Measurements from ENCODE around the gene ACTL10. TPM values are rescaled to one million over a fixed set of nuclear protein-coding genes. Genes with fewer than 3 reads are reported as not detected.
"Not testable (repeated sequence)": the region's sequence is repeated elsewhere in the genome, so short reads cannot be mapped to it uniquely, and the experiment has no call there.

ACTL10 gene
- total RNA-seq, 4 donors from 2014 or later: 0.54 to 2.7 (median 2.1) TPM

DNA sequence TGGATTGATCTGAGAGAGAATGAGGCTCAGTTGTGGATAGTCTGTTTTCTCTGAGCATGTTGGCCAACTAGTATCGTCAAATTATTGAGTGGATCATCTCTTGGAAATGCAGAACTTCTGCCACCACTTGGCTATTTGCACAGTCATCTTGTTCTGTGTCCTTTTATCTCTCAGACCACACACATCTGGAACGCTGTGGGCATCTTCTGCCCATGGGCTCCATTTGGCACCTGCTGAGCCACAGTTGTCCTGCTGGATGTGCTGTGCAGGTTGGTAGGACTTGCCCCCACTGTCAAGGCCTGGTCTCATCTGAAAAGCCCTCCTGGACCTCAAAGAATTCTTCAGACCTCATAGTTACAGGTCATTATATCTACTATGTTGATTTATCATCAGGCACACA lies 21.3 kb upstream of the ACTL10 start:
- H3K36me3 ChIP-seq: peaks cover 0 to 57% of the 10 kb centered on the region in 2 donors
- no peak for ATAC-seq
- no peaks in the 10 kb centered on the region for H3K27me3 ChIP-seq
- H3K27ac ChIP-seq: no peak overlapping the region
- no peaks in the 10 kb centered on the region for H3K9me3 ChIP-seq
- no peak overlapping the region for H3K4me3 ChIP-seq
- 80 to 94% methylated on average over 1 to 2 of the region's 2 CpGs for WGBS, 2 donors (ENCODE audit: low coverage in 1 of 2)
- TF ChIP-seq POLR2AphosphoS5 (IDR thresholded peaks at IDR 0.05) (no peak), EP300 (IDR thresholded peaks at IDR 0.05) (no peak), POLR2A (IDR thresholded peaks at IDR 0.05) (no peak)
- TF ChIP-seq, protein P1, sequence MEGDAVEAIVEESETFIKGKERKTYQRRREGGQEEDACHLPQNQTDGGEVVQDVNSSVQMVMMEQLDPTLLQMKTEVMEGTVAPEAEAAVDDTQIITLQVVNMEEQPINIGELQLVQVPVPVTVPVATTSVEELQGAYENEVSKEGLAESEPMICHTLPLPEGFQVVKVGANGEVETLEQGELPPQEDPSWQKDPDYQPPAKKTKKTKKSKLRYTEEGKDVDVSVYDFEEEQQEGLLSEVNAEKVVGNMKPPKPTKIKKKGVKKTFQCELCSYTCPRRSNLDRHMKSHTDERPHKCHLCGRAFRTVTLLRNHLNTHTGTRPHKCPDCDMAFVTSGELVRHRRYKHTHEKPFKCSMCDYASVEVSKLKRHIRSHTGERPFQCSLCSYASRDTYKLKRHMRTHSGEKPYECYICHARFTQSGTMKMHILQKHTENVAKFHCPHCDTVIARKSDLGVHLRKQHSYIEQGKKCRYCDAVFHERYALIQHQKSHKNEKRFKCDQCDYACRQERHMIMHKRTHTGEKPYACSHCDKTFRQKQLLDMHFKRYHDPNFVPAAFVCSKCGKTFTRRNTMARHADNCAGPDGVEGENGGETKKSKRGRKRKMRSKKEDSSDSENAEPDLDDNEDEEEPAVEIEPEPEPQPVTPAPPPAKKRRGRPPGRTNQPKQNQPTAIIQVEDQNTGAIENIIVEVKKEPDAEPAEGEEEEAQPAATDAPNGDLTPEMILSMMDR (IDR thresholded peaks at IDR 0.05): no peak
- H3K4me1 ChIP-seq: peaks cover 0 to 31% (median 15%) of the 10 kb centered on the region in 3 donors

DNA sequence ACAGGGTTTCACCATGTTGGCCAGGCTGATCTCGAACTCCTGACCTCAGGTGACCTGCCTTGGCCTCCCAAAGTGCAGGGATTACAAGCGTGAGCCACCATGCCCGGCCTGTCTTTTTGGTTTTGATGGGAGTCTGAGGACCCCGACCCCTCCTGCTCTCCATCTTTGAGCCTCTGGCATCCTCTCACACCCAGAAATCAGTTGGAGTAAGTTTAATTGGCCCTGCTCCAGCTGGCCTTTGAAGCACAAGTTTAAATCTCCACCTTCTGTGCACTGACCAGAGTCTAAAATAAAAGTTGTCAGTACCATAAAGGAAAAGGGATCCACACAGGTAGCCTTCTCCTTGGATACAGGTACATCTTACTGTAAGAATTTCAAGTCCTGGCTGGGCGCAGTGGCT lies 20.6 kb upstream of the ACTL10 start:
- peaks cover 0 to 31% (median 15%) of the 10 kb centered on the region in 3 donors for H3K4me1 ChIP-seq
- H3K27me3 ChIP-seq: no peaks in the 10 kb centered on the region
- peaks cover 0 to 49% of the 10 kb centered on the region in 2 donors for H3K36me3 ChIP-seq
- TF ChIP-seq POLR2AphosphoS5 (IDR thresholded peaks at IDR 0.05) (no peak), EP300 (IDR thresholded peaks at IDR 0.05) (no peak), POLR2A (IDR thresholded peaks at IDR 0.05) (no peak)
- TF ChIP-seq, protein P1 (IDR thresholded peaks at IDR 0.05): no peak
- no peaks in the 10 kb centered on the region for H3K9me3 ChIP-seq
- no peak for ATAC-seq
- 80 to 95% methylated on average over 4 of the region's 5 CpGs for WGBS, 2 donors (ENCODE audit: low coverage in 1 of 2)
- no peak overlapping the region for H3K4me3 ChIP-seq
- no peak overlapping the region for H3K27ac ChIP-seq

DNA sequence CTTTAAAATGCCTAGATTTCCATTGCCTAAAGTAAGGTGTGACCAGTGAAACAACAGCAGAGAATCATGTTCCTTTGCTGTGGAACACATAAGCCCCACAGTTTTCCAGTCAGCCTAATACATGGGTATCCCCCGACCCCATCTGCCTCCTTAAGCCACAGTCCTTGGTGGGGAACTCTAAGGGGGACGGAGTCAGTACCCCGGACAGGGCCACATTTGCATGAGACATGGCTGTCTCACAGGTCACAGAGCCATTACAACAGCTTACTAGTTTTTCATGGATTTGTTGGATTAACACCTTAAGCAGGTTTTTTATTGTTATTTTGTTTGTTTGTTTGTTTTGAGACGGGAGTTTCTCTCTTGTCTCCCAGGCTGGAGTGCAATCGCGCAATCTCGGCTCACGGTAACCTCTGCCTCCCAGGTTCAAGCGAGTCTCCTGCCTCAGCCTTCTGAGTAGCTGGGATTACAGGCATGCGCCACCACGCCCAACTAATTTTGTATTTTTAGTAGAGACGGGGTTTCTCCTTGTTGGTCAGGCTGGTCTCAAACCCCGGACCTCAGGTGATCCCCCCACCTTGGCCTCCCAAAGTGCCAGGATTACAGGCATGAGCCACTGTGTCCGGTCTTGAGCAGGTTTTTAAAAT lies 19.7 kb upstream of the ACTL10 start:
- H3K36me3 ChIP-seq: peaks cover 0 to 41% of the 10 kb centered on the region in 2 donors
- WGBS, 2 donors (ENCODE audit: low coverage in 1 of 2): 81 to 87% methylated on average over 7 to 10 of the region's 14 CpGs
- H3K9me3 ChIP-seq, H3K27me3 ChIP-seq, ATAC-seq, H3K4me3 ChIP-seq: not testable (repeated sequence)
- peaks cover 0 to 31% (median 15%) of the 10 kb centered on the region in 3 donors for H3K4me1 ChIP-seq
- H3K27ac ChIP-seq: peak overlapping the region in 2 of 4 donors; percentile 20 to 26

DNA sequence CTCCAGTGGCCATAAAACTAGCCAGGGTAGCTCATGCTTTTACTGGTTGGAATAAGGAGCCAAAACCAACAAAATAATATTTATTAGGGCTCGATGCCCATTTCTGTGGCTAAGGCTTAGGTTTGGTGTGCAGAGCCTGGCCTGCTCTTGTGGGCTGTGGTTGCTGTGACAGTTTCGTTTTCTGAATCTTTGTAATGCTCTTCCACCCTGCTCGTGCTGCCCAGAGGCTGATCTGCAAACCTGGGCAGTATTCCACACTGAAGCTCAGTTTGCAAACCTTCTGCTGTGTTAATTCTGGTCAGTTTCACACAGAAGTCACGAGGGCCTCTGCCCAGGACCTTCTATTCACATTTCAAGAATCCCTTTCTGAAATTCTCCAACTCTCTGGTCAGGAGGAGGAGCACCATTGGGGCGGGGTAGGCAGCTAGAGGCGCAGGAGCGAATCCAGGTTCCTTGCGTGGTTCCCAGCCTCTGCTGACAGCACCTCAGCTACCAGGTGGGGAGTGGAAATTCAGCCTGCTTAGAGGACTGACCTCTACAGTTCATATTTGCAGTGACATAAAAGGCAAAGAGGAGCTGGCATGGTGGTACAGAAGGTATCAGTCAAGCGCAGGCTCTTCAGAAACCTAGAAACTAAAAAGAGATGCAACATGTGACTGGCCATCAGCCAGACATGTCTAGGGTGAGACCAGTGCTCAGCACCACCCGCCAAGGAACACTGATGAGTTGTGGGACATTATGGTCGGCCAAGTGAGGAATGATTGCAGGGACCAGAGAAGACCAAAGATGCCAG lies 18.9 kb upstream of the ACTL10 start:
- peak; percentile 35 for ATAC-seq
- peak overlapping the region in 2 of 4 donors; percentile 20 to 26 for H3K27ac ChIP-seq
- peaks cover 0 to 34% (median 15%) of the 10 kb centered on the region in 3 donors for H3K4me1 ChIP-seq
- no peaks in the 10 kb centered on the region for H3K27me3 ChIP-seq
- WGBS, 2 donors (ENCODE audit: low coverage in 1 of 2): 75 to 76% methylated on average over 5 to 6 of the region's 11 CpGs
- no peaks in the 10 kb centered on the region for H3K9me3 ChIP-seq
- H3K36me3 ChIP-seq: peaks cover 0 to 33% of the 10 kb centered on the region in 2 donors
- TF ChIP-seq EP300 (IDR thresholded peaks at IDR 0.05) (no peak), POLR2AphosphoS5 (IDR thresholded peaks at IDR 0.05) (no peak), POLR2A (IDR thresholded peaks at IDR 0.05) (no peak)
- TF ChIP-seq, protein P1 (IDR thresholded peaks at IDR 0.05): no peak
- H3K4me3 ChIP-seq: no peak overlapping the region

DNA sequence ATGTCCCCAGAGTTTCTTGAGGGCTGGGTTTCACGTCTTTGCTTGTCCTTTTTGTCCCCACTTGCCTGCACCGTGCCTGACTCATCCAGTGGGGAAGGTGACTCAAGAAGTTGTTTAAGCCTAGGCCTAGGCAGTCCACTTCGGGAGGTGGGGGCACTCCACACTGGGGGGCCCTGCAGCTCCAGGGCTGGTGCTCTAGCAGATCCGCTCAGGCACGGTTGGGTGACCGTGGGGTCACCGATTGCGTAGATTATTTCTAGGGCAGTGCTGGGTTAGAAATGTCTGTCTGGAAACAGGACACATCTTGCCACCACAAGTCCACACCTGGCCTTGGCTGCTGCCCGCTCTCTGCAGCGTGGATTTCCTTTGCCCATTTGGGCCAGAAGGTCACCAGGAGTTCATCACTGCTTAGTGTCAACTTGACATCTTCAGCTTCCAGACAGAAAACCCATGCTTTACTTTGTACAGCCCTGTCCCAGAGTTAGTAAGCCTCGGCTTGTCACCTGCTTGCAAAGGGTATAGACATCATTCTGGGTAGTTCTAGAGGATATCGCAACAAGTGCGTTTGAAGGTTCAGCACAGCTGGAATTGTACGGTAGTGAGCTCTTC lies 18.2 kb upstream of the ACTL10 start:
- 63 to 79% methylated on average over 5 of the region's 14 CpGs for WGBS, 2 donors (ENCODE audit: low coverage in 1 of 2)
- Histone ChIP-seq H3K27ac (peak overlapping the region in 1 of 4 donors; percentile 10), H3K4me1 (peaks cover 0 to 41% (median 19%) of the 10 kb centered on the region in 3 donors), H3K36me3 (peaks cover 0 to 26% of the 10 kb centered on the region in 2 donors), H3K9me3 (no peaks in the 10 kb centered on the region), H3K4me3 (no peak overlapping the region), H3K27me3 (no peaks in the 10 kb centered on the region)
- TF ChIP-seq POLR2A (IDR thresholded peaks at IDR 0.05) (no peak), EP300 (IDR thresholded peaks at IDR 0.05) (no peak), POLR2AphosphoS5 (IDR thresholded peaks at IDR 0.05) (no peak)
- TF ChIP-seq, protein P1 (IDR thresholded peaks at IDR 0.05): no peak
- ATAC-seq: no peak
